ENCODE measurements around the gene SLC22A3.
"Not testable (repeated sequence)": the region's sequence is repeated elsewhere in the genome, so short reads cannot be mapped to it uniquely, and the experiment has no call there.

The SLC22A3 gene, protein sequence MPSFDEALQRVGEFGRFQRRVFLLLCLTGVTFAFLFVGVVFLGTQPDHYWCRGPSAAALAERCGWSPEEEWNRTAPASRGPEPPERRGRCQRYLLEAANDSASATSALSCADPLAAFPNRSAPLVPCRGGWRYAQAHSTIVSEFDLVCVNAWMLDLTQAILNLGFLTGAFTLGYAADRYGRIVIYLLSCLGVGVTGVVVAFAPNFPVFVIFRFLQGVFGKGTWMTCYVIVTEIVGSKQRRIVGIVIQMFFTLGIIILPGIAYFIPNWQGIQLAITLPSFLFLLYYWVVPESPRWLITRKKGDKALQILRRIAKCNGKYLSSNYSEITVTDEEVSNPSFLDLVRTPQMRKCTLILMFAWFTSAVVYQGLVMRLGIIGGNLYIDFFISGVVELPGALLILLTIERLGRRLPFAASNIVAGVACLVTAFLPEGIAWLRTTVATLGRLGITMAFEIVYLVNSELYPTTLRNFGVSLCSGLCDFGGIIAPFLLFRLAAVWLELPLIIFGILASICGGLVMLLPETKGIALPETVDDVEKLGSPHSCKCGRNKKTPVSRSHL

DNA sequence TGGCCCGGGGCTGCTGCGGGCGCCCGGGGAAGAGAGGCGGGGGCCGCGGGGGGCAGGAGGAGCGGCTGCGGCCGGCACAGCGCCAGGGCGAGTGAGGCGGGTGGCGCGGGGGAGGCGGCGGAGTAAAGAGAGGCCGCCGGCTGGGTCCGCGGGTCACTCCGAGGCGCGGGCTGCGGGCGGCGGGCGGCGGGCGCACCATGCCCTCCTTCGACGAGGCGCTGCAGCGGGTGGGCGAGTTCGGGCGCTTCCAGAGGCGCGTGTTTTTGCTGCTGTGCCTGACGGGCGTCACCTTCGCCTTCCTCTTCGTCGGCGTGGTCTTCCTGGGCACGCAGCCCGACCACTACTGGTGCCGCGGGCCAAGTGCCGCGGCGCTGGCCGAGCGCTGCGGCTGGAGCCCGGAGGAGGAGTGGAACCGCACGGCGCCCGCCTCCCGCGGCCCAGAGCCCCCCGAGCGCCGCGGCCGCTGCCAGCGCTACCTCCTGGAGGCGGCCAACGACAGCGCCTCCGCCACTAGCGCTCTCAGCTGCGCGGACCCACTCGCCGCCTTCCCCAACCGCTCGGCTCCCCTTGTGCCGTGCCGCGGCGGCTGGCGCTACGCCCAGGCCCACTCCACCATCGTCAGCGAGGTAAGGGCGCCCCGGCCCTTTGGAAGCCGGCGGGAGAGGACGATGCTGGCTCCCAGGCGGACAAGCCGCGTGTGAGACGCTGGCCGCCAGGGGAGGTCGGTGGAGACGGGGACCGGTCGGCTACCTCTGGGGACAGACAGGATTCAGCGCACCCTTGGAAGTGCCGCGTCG lies at the start of gene SLC22A3:
SLC22A3 (plus strand) TSS at position 156 of the 797 bp plus-strand sequence; CDS start at position 198, 42 bp downstream.
- DNase-seq (ENCODE audit: low read depth in 2 of 2), result no peak

- no peak for DNase-seq (ENCODE audit: low read depth in 2 of 2)
Measured at GRCh38 chr6:160299559-160299958, 48.6 kb upstream of the SLC22A3 start.

DNA sequence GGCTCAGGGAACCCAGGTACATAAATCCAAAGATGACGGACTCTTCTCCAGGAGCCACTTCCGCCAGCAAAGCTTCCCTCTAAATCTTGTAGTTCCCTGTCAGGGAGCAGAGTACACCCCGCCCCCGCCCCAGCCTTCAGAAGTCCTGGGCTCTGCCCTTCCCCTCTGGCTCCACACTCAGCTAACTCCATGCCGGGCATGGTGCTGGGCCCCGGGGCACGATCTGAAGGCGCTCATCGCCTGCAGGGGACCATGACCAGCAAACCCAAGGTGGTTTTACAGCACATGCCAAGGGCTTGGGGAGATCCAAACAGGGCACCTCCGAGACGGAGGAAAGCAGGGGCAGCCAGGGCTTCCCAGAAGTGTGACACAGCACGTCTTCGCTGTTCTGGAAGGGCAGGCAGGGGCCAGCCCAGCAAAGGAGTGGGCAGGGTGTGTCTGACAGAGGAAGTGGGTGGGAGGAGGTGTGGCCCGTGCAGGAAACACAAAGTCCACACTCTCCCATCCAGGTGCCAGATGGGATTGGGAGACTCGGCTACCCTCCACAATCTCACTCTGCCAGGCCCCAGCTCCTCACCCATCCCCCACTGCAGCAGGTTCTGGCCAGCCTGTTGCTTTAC lies 48.0 kb upstream of the SLC22A3 start:
- no peak for DNase-seq (ENCODE audit: low read depth in 2 of 2)

- no peak for DNase-seq (ENCODE audit: low read depth in 2 of 2)
Measured at GRCh38 chr6:160301339-160301738, 46.8 kb upstream of the SLC22A3 start.

DNA sequence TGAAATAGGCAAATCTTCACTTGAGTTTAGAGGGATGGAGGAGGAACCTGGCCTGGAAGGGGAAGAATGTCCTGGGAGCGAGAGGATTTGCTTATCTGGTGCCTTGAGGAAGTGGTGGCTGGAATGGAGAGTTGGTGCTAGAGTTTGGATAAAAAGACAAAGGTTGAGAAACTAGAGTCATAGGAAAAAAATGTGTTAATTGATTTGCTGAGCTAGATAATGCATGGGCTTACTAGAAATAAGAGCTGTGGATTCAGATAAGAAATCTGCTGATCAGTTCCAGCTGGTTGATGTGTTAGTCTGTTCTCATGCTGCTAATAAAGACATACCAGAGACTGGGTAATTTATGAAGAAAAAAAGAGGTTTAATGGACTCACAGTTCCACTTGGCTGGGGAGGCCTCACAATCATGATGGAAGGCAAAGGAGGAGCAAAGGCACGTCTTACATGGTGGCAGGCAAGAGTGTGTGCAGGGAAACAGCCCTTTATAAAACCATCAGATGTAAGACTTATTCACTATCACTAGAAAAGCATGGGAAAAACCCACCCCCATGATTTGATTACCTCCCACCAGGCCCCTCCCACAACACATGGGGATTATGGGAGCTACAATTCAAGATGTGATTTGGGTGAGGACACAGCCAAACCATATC lies 45.6 kb upstream of the SLC22A3 start:
- not testable (repeated sequence) for DNase-seq (ENCODE audit: low read depth in 2 of 2)

DNA sequence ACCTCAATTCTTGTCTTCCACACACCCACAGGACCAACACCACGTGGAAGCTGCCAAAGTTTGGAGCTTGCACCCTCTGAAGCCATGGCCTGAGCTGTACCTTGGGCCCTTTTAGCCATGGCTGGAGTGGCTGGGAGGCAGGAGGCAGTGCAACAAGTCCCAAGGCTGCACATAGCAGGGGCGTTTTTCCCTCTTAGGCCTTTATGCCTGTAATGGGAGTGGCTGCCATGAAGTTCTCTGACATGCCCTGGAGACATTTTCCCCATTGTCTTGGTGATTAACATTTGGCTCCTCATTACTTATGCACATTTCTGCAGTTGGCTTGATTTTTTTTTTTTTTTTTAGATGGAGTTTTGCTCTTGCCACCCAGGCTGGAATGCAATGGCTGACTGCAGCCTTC lies 44.4 kb upstream of the SLC22A3 start:
- no peak for DNase-seq (ENCODE audit: low read depth in 2 of 2)

GRCh38 chr6:160305926-160306713 lies 42.1 kb upstream of the SLC22A3 start:
- no peak for DNase-seq (ENCODE audit: low read depth in 2 of 2)

DNA sequence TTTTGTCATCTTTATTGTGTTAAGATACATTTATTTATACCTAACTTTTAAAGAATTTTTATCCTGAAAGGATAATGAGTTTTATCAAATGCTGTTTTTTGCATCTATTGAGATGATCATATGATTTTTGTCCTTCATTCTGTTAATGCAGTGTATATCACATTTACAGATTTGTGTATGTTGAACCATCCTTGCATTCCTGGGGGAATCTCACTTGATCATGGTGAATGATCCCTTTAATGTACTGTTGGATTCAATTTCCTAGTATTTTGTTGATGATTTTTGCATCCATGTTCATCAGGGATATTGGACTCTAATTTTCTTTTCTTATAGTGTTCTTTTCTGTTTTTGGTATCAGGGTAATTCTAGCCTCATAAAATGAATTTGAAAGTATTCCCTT lies 38.5 kb upstream of the SLC22A3 start:
- DNase-seq (ENCODE audit: low read depth in 2 of 2), result no peak

GRCh38 chr6:160312900-160313299 lies 35.3 kb upstream of the SLC22A3 start:
- DNase-seq (ENCODE audit: low read depth in 2 of 2), result no peak

DNA sequence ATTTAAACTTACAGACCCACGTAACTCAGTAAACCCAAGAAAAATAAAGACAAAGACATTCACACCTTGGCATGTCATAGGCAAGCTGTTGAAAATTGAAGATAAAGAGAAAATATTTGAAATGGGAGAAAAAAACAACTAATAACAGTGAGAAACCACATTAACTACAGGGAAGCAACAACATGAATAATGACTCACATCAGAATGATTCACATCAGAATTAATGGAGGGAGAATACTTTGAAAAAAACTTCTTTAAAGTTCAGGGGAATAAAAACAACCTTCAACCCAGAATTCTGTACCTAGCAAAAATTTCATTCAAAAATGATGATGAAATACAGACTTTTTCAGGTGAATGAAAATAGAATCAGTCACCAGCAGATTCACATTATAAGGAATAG lies 32.9 kb upstream of the SLC22A3 start:
- DNase-seq (ENCODE audit: low read depth in 2 of 2), result no peak

GRCh38 chr6:160316261-160316660 lies 31.9 kb upstream of the SLC22A3 start:
- DNase-seq (ENCODE audit: low read depth in 2 of 2), result no peak

GRCh38 chr6:160319246-160319645 lies 28.9 kb upstream of the SLC22A3 start:
- DNase-seq (ENCODE audit: low read depth in 2 of 2), result no peak

GRCh38 chr6:160321729-160322505 lies 26.3 kb upstream of the SLC22A3 start:
- no peak for DNase-seq (ENCODE audit: low read depth in 2 of 2)

- no peak for DNase-seq (ENCODE audit: low read depth in 2 of 2)
Measured at GRCh38 chr6:160327981-160328380, 20.2 kb upstream of the SLC22A3 start.

- DNase-seq (ENCODE audit: low read depth in 2 of 2), result no peak
Measured at GRCh38 chr6:160328447-160328846, 19.7 kb upstream of the SLC22A3 start.

DNA sequence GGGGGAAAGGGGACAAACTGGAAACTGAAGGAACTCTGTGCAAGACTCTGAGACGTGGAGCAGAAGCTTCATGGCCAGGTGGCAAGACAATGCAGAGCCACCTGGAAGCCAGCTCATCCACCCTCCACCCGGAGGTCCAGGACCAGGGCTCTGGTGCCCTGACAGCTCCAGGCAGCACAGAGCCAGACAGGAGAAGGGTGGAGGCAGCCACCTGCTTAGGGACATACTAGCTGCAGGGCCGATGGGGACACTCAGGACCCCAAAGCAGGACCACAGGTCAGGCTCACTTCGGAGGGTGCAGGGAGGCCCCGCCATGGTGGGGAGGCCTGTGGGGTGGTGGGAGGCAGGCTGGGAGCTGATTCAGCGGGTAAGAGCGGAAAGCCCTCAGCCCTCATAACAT lies 19.0 kb upstream of the SLC22A3 start:
- DNase-seq (ENCODE audit: low read depth in 2 of 2), result no peak

GRCh38 chr6:160330619-160331018 lies 17.6 kb upstream of the SLC22A3 start:
- DNase-seq (ENCODE audit: low read depth in 2 of 2), result no peak

DNA sequence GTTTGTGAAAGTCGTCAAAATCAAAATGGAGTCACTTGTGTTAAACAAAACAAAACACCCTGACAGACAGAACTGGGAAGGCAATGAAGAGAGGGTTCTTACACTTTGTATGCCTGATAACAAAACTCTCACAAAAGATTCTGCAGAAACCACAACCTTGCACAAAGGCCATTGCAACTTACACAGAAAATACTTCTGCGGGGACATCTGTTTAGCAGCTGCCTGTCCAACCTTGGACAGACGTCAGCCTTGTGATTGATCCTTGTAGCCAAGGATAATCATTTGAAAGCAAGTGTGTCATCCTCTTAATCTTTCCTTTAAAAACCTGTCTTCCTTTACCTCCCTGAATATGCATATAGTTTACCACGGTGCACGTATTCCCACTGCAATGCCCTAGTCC lies 17.0 kb upstream of the SLC22A3 start:
- no peak for DNase-seq (ENCODE audit: low read depth in 2 of 2)

DNA sequence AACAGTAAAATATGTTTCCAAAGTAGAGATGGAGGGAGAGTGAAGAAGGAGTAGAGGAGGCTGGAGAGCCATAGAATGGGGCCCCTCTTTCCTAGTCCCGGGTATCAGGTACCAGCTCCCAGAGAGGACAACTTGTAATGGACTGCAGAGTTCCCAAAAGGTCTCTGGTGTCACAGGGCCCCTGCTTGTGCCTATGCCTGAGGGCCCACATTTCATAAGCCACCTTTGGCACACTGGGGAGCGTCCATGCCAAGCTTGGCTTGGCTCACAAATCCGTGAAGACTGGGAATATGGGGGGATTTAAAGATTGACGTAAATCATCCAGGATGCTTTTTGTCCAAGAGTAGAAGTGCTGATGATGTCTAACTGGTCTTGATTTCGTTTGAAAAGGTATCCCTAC lies 16.4 kb upstream of the SLC22A3 start:
- no peak for DNase-seq (ENCODE audit: low read depth in 2 of 2)

- DNase-seq (ENCODE audit: low read depth in 2 of 2), result no peak
Measured at GRCh38 chr6:160333101-160333500, 15.1 kb upstream of the SLC22A3 start.
